CMK (cell line): ENCODE results near the gene NANS.
"Not testable (repeated sequence)": the region's sequence is repeated elsewhere in the genome, so short reads cannot be mapped to it uniquely, and the experiment has no call there.

Source experiments
- DNase-seq: peaks from one replicate; pipeline ENCODE4 v3.0.0-alpha.2; 2010; ENCODE audit warnings: low read depth

NANS gene, protein sequence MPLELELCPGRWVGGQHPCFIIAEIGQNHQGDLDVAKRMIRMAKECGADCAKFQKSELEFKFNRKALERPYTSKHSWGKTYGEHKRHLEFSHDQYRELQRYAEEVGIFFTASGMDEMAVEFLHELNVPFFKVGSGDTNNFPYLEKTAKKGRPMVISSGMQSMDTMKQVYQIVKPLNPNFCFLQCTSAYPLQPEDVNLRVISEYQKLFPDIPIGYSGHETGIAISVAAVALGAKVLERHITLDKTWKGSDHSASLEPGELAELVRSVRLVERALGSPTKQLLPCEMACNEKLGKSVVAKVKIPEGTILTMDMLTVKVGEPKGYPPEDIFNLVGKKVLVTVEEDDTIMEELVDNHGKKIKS

DNA sequence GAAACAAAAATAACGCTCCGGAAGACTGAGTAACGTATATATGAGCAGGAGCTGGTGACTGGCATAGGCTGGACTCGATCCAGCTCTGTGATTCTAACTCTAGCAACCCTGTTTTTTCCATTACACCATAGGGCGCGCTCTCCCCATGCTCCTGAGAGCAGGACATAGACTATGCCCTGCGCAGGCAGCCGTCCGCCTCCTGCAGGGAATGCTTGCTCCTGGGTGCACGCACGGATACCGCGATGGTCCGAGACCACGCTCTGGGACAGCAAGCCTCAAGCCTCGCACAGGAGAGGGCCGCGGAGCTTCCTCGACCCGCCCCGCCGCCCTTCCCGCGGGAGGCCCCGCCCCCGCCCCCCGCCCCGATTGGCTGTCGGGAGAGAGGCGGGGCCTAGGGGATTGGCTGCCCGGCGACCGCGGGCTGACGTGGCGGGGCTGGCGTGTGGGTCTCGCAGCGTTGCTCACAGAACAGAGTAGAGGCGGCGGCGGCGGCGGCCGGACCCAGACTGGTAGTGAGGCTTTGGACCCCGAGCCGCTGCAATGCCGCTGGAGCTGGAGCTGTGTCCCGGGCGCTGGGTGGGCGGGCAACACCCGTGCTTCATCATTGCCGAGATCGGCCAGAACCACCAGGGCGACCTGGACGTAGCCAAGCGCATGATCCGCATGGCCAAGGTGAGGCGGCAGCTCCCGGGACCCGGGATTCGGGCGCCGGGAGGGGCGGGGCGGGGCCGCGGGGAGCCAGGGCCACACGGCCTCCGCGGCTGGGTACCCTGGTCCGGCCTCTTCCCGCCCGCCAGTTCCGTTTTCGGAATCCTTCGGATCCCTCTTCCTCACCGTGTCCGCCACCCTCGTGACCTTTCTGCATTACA, at the start of gene NANS:
Gene NANS (plus strand): TSS at position 464 of the 869 bp plus-strand sequence. CDS start 77 bp downstream, at position 541.
- DNase-seq = peak; percentile 86

DNA sequence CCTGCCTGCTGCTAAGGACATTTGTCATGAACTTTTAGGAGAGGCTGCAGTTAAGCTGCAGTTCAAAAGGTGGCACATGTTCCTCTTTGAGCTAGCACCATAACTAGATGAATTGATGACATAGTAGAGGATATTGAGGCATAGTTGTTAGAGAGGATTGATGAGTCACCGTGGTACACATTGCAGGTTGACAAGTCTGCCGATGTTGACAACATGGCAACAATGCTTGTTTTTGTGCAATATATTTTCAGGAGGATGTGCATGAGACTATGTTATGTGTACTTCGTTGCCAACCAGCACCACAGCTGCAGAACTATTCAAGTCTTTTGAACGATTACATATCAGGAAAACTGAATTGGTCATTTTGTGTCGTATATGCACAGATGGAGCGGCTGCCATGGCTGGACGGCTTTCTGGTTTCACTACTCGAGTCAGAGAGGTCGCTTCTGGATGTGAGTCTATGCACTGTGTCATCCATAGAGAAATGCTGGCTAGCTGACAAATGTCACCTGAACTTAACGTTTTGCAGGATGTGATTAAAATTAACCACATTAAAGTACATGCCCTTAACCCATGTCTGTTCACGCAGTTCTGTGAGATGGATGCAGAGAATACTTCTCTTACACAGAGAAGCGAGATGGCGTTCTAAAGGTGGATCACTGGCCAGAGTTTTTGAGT, 49.1 kb upstream of the NANS start:
- no peak for DNase-seq

DNA sequence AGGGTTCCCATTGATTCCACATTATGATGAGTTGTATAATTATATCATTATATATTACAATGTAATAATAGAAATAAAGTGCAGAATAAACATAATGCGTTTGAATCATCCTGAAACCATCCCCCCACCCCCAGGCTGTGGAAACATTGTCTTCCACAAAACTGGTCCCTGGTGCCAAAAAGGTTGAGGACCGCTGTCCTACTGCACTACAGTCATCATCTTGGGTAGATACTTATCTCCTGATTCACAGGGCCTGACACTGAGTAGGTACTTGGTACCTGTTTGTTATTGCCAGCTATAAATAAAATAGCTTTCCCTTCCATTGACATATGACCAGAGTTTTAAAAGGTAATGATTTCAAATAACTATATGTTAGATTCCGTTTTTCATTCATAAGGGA, 47.8 kb upstream of the NANS start:
- DNase-seq = no peak

DNA sequence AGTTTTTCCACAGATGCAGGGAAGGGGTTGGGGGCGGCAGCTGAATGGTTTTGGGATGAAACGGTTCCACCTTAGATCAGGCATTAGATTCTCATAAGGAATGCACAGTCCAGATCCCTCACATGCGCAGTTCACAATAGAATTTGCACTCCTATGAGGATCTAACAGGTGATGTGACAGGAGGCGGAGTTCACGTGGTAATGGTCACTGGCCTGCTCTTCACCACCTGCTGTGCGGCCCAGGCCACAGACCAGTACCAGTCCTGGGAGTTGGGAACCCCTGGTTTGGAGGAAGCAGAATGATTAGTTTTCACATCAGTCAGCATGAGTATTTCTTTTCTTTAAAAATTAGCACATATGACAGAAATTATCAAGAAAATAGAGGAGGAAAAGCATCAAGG, 47.1 kb upstream of the NANS start:
- DNase-seq = no peak

DNA sequence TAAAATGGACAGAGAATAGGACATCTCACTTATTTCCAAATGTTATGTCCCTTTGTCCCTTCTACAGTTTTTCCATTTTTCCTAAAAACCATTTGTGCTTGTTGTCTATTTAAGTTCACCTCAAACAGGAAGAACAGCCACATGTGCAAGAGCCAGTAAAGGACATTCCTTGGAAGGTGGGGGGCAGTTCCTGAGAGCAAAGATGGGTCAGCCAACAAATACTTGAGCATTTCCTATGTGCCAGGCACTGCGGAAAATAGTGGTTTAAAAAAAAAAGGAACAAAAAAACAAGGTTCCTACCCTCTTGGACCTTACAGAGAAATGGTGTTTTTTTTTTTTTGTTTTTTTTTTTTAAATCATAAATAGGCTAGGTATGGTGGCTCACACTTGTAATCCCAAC, 46.6 kb upstream of the NANS start:
- no peak for DNase-seq

DNA sequence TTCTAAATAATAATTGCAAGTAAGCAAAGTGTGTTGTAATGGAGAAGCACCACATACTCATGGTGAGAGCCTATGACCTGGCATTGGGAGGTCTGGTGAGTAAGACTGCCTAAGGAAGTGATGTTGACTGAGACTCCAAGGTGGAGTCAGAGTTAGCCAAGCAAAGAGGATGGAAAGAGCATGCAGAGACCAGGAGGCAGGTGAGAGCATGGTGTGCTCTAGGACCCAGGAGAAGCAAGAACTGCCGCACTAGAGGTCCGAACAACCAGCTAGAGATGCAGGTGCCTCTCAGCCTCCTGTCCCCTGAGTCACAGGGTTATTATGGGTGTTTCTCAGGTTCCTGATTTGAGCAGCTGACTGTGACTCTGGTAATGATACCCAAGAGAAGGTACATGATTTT, 46.1 kb upstream of the NANS start:
- DNase-seq = no peak

DNA sequence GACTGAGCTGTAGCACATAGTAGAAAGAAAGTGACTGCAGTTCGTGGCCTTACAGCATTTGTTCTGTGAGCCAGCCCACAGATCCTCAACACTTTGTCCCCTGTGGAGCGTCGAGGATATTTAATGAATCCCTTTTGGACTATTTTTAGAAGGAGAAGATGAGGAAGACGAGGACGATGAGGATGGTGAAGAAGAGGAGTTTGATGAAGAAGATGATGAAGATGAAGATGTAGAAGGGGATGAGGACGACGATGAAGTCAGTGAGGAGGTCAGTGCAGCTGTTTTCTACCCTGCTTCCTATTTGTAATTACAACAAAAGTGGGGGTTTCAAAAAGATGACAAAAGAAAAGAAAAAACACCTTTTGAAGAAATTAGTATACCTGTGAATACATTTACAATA, 45.4 kb upstream of the NANS start:
- DNase-seq = no peak

DNA sequence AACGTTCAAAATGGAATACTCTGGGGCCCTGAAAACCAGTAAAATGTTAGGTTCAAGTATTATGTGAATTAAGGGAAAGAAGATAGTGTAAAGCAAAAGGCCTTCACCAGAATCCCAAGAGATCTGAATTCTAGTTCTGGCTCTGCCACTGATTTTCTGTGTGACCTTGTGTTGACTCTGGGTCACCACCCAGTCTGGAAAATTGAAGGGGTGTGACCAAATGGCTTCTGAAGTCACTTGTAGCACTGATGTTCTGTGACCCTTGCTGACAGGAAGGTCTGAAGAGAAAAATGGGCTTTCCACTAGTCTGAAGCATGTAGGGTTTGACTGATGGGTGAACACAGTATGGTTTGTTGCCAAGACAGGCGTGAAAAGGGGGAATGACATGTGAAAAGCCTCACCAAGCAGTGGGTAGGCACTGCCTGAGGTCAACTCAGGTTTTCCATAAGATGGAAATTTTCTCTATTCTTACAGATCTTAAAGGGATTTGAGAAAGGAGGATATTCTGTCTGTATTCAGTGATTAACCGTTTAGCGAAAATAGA, 40.3 kb upstream of the NANS start:
- DNase-seq = no peak

DNA sequence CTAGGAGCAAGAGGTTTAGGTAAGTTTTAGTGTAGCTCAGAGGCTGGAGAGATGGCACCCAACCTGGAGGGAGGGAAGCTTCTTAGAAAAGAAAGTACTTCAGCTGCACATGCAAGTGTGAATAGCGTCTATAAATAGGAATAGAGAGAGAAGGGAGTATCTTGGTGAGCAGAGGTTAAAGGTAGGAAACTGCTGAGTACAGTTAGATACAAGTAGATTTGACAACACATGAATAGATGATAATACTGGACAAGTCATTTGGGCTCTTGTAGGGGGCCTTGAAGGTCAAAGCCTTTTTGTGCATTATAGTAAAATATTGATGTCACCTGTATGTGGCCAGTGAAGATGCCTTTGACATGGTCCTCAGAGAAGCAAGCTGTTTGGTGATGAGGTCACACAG, 39.2 kb upstream of the NANS start:
- DNase-seq = no peak

DNA sequence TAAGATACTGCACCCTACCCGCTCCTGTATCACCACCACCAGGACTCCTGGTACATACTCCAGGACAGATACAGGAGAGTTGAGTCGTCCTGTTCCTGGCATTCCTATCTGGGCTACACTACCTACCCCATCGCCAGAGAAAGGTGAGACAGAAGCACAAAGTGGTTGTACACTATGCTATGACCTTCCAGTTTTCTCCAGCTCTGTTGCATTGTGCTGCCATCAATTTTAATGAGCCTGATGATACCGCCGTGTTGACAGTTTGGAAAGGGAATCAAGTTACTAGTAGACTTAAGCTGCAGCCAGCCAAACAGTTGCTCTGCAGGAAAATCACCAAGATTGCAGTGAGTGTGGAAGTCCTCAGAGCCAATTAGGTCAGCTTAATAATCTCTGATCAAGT, 38.2 kb upstream of the NANS start:
- no peak for DNase-seq

DNA sequence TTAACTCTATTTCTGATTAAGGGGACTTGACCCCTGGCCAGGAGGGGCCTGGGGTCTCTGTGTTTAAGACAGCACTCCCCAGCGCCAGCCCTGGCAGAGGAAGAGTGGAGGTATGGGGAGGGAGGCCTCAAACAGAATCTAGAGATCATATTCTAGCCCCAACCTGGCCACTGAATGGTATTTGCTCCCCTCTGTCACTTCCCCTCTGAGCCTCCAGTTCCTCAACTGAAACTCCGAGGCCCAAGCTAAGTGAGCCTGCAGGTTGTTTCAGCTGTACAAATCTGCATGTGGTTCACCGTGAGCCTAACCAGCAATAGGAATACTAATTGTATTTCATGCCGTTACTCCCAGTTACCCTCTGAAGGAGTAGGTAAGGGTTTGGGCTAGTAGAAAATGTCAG, 37.4 kb upstream of the NANS start:
- no peak for DNase-seq

DNA sequence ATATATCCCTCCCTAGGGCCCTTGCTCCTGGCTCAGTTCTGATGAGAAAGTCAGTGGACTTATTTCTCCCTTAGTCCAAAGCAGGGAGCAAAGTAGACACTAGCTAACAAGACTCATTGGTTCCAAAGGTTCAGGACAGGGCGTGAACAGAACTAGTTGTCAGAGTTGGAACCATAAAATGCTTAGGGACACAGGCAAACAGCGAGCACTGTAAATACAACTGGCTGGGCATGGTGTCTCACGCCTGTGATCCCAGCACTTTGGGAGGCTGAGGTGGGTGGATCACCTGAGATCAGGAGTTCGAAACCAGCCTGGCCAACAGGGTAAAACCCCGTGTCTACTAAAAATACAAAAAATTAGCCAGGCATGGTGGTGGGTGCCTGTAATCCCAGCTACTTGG, 36.7 kb upstream of the NANS start:
- DNase-seq = not testable (repeated sequence)

DNA sequence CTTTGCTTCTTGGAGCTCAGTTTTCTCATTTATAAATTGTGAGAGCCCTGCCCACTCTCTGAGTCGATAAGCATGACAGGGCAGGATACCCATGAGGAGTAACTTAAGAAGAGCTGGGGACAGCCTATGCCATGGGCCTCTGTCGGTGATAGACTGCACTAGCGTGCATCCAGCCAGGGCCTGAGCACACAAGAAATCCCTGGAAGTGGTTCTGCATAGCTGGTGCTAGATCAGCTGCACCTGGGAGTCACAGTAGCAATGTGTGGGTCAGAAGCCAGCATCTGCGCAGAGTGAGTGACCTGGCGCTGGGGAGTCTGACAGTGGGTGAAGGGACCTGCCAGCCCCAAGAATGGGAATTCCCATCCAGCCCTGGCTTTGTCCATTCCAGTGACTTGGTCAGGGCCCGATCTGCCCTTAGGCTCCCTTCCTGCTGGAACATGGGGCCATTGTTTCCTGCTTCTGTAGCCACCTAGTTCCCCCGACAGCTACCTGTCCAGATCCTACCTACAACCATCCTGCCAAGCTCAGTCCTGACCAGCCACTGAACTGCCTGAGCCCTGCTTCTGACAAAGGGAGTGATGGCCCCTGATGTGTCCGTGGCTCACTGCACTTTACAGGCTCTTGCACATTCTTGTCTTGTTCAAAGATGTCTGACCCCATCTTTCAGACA, 35.9 kb upstream of the NANS start:
- DNase-seq = no peak

DNA sequence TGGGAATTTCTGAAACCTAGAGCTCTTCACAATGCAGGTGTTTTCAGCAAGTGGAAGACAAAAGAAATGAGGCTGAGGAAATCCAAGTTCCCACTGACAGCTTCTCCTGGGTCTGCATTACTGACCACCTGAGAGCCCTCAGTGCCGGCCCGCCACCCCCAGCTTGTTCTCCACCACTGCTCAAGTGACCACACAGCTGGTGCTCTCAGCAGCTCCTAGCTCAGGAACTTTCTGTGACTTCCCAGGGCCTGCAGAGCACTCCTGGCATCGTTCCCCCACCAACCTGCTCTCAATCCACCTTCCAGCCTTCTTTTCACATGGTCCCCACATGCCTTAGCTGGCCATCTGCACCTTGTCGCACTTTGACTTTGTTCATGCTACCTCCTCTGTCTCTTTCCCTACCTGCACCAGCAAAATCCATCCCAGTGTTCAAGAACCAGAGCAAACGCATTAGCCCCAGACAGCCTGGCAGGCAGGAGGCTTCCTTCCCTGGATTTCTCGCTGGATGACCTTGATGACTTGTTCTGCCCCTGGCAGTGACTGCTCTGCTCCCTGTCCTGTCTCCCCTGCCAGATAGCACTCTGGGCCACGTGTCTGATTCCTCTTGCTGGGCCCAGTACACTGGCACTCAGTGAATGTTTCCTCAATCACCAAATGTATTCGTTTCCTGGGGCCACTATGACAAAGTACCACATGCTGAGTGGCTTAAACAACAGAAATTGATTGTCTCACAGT, 35.1 kb upstream of the NANS start:
- no peak for DNase-seq

DNA sequence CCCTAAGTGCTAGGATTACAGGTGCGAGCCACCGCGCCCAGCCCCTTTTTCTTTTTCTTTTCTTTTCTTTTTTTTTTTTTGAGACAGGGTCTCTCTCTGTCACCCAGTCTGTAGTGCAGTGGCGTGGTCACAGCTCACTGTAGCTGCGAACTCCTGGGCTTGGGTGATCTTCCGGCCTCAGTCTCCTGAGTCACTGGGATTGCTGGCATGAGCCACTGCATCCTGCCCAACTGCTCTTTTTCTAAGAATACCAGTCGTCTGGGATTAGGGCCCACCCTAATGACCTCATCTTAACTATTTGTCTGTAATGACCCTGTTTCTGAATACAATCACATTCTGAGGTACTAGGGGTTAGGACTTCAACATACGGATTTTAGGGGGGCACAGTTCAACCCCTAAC, 34.1 kb upstream of the NANS start:
- DNase-seq = no peak

DNA sequence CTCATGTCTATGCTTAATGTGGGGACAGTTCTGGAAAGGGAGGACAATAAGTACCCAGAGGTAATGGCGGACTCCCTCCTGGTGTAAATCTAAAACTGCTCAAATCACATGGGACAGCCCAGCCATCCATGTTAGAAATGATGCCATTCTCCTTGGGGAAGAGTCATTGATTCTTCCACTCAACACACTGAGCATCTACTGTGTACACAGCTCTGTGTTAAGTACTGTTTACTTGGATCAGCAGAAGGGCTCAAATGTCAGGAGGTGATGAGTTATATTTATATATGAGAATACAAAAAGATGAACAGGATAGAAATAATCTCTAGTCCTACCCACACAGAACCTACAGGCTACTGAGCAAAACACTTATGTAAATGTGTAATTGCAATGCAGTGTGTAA, 31.8 kb upstream of the NANS start:
- no peak for DNase-seq

DNA sequence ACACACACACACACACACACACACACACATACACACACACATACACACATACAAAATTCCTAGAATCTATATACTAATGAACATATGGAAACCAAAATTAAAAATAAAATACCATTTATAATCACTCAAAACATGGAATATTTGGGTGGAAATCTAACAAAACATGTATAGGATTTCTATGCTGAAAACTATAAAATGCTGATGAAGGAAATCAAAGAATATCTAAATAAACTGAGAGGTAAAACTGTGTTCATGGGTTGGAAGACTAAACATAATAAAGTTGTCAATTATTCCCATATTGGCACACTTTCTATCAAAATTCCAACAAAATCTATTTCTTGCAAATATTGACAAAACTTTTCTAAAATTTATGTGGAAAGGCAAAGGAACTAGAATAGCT, 25.4 kb upstream of the NANS start:
- no peak for DNase-seq

DNA sequence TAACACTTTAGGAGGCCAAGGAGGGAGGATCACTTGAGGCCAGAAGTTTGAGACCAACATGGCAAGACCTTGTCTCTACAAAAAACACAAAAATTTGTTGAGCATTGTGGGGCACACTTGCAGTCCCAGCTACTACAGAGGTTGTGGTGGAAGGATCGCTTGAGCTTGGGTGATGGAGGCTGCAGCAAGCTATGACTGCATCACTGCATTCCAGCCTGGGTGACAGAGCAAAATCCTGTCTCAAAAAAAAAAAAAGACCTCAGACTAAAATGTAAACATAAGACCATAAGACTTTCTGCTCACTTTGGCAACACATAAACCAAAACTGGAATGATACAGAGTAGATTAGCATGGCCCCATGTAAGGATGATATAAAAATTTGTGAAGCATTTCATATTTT, 24.6 kb upstream of the NANS start:
- no peak for DNase-seq

DNA sequence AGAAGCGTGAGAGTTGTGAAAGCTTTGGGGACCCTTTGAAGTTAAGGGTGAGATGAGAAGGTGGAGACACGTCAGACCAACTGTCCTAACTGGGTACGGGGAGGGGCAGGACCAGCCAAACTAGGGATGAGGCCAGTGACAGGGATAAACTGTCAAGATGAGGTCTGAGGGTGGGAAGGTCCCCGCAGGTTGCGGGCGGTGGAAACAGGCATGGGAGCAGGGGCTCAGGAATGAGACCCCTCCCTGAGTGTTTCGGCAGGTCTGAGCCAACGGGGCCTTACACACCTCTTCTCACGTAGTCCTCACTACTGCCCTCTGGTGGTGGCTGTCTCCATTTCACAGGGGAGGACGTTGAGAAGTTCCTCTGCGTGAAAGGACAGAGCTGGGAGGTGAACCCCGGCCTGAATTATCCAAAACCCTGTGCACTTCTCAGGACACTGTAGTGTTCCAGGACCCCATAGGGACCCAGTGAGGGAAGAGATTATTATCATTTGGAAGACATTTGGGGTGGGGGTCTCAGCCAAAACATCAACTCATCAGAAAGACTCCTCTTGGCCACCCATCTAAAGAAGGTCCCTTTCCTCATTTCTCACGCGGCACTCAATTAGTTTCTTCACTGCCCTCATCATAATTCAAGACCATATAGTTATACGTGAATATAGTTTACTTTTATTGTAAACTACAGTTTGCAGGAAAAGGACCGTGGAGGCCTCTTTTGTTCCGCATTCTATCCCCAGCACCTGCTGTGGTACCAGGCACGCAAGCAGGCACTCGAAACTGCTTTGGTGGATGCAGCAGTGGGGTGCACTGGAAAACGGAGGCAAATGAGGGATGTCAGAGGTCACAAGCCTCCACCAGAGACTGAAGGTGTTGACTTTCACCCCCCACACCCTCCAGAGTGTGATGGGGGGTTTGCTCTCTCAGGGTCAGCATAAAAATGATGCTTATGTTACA, 21.7 kb upstream of the NANS start:
- peak; percentile 62 for DNase-seq

DNA sequence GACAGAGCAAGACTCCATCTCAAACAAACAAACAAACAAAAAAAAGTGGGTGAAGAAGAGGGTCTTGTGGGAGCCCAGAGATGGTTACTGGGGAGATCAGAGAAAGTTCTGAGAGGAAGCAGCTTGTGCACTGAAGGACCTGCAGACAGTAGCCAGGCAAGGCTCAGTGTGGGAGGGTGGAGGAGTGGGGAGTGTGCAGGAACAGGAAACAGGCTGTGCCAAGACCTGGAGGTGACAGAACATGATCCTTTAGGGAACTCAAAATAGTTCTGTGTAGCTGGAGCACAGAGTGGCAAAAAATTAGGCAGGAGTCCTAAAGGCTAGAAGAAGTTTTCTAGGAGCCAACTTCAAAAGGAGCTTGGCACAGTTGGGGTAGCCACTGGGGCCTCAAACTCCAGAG, 19.2 kb upstream of the NANS start:
- DNase-seq = no peak
